WTC11 (cell line): ENCODE results near the gene TNFSF13B.

Experiments used
- ATF1 ChIP-seq: sonication (generic); formaldehyde crosslinking; IDR thresholded peaks from 2 replicates; pipeline ENCODE4 v1.8.1; 2023; ENCODE audit warnings: mild to moderate bottlenecking, moderate library complexity, missing genetic modification reagents
- CBFB ChIP-seq: sonication (generic); formaldehyde crosslinking; IDR thresholded peaks from 2 replicates; pipeline ENCODE4 v1.8.1; 2022; ENCODE audit warnings: mild to moderate bottlenecking, low read depth, missing genetic modification reagents
- E2F4 ChIP-seq: sonication (generic); formaldehyde crosslinking; IDR thresholded peaks from 2 replicates; pipeline ENCODE4 v1.8.1; 2022; ENCODE audit warnings: low read depth, mild to moderate bottlenecking, moderate library complexity, missing genetic modification reagents, borderline replicate concordance
- ELF4 ChIP-seq: sonication (generic); formaldehyde crosslinking; IDR thresholded peaks from 2 replicates; pipeline ENCODE4 v1.8.1; 2022; ENCODE audit warnings: low read depth, mild to moderate bottlenecking, moderate library complexity, missing genetic modification reagents
- ESRRA ChIP-seq: sonication (generic); formaldehyde crosslinking; IDR thresholded peaks from 2 replicates; pipeline ENCODE4 v1.8.1; 2022; ENCODE audit warnings: mild to moderate bottlenecking, missing genetic modification reagents, borderline replicate concordance
- IRF2 ChIP-seq: sonication (generic); formaldehyde crosslinking; IDR thresholded peaks from 2 replicates; pipeline ENCODE4 v1.8.0; 2022; ENCODE audit warnings: low read depth, missing genetic modification reagents, borderline replicate concordance
- NR2C2 ChIP-seq: sonication (generic); formaldehyde crosslinking; IDR thresholded peaks from 2 replicates; pipeline ENCODE4 v1.8.0; 2022; ENCODE audit warnings: mild to moderate bottlenecking, missing genetic modification reagents
- ZNF423 ChIP-seq: fragments of 250-450 bp; sonication (Bioruptor Pico); IDR thresholded peaks from 2 replicates; pipeline ENCODE4 v2.1.2; 2022; ENCODE audit warnings: mild to moderate bottlenecking, moderate library complexity
- TF ChIP-seq, protein P1 (sequence below): fragments of 200-600 bp; IDR thresholded peaks from 2 replicates; pipeline ENCODE4 v1.8.0; 2022; ENCODE audit warnings: antibody characterized with exemption

- TF ChIP-seq, protein P1, sequence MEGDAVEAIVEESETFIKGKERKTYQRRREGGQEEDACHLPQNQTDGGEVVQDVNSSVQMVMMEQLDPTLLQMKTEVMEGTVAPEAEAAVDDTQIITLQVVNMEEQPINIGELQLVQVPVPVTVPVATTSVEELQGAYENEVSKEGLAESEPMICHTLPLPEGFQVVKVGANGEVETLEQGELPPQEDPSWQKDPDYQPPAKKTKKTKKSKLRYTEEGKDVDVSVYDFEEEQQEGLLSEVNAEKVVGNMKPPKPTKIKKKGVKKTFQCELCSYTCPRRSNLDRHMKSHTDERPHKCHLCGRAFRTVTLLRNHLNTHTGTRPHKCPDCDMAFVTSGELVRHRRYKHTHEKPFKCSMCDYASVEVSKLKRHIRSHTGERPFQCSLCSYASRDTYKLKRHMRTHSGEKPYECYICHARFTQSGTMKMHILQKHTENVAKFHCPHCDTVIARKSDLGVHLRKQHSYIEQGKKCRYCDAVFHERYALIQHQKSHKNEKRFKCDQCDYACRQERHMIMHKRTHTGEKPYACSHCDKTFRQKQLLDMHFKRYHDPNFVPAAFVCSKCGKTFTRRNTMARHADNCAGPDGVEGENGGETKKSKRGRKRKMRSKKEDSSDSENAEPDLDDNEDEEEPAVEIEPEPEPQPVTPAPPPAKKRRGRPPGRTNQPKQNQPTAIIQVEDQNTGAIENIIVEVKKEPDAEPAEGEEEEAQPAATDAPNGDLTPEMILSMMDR: no peak
- no peak for TF ChIP-seq E2F4 (CRISPR knock-in tag)
- no peak for TF ChIP-seq IRF2 (CRISPR knock-in tag)
- TF ChIP-seq ELF4: no peak
- no peak for TF ChIP-seq NR2C2 (CRISPR knock-in tag)
- TF ChIP-seq ATF1 (CRISPR knock-in tag): no peak
- no peak for TF ChIP-seq ZNF423 (CRISPR knock-in tag)
- no peak for TF ChIP-seq ESRRA (CRISPR knock-in tag)
- TF ChIP-seq CBFB (CRISPR knock-in tag): no peak
These were observed 76.9 kb downstream of the TNFSF13B start for GRCh38 chr13:108346376-108346775.
